Retinal pigment epithelial cell (primary cell): ENCODE measurements around the gene HIP1.
"Not testable (repeated sequence)": the region's sequence is repeated elsewhere in the genome, so short reads cannot be mapped to it uniquely, and the experiment has no call there.

Experiments
- DNase-seq: peaks from one replicate; pipeline ENCODE4 v3.0.0-alpha.2; 2010; ENCODE audit warnings: low read depth
- H3K4me3 ChIP-seq: 2 replicates; pipeline ENCODE4 v1.5.1; 2011; ENCODE audit warnings: mild to moderate bottlenecking, low read length, control low read depth, moderate library complexity
- TF ChIP-seq, protein P1 (sequence below): conservative IDR thresholded peaks from 2 replicates; pipeline ENCODE4 v1.5.1; 2011; ENCODE audit warnings: low read depth, low read length, control low read depth, inconsistent platforms

Gene HIP1

DNA sequence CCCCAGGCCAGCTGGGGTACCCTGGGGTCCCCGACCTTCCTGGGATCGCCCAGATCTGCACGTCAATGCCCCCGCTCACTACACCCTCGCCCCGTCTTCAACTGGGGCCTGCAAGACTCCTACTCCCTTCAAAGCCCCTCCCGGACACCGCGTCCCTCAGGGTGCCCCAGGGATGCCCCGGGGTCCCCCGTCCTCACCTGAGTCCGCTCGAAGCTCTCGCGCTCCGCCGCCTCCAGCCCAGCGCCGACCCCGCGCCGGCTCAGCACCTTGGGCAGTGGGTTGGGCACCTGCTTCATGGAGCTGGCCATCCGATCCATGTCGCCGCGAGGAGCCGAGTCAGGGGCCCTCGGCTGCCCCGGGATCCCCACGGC lies at the start of gene HIP1:
TSS of gene HIP1 (minus strand) at position 338 of the 371 bp plus-strand sequence. CDS start at position 317, 21 bp downstream.
- TF ChIP-seq, protein P1, sequence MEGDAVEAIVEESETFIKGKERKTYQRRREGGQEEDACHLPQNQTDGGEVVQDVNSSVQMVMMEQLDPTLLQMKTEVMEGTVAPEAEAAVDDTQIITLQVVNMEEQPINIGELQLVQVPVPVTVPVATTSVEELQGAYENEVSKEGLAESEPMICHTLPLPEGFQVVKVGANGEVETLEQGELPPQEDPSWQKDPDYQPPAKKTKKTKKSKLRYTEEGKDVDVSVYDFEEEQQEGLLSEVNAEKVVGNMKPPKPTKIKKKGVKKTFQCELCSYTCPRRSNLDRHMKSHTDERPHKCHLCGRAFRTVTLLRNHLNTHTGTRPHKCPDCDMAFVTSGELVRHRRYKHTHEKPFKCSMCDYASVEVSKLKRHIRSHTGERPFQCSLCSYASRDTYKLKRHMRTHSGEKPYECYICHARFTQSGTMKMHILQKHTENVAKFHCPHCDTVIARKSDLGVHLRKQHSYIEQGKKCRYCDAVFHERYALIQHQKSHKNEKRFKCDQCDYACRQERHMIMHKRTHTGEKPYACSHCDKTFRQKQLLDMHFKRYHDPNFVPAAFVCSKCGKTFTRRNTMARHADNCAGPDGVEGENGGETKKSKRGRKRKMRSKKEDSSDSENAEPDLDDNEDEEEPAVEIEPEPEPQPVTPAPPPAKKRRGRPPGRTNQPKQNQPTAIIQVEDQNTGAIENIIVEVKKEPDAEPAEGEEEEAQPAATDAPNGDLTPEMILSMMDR: no peak
- DNase-seq: no peak
- H3K4me3 ChIP-seq: peak within 1 kb of the TSS; percentile 76

DNA sequence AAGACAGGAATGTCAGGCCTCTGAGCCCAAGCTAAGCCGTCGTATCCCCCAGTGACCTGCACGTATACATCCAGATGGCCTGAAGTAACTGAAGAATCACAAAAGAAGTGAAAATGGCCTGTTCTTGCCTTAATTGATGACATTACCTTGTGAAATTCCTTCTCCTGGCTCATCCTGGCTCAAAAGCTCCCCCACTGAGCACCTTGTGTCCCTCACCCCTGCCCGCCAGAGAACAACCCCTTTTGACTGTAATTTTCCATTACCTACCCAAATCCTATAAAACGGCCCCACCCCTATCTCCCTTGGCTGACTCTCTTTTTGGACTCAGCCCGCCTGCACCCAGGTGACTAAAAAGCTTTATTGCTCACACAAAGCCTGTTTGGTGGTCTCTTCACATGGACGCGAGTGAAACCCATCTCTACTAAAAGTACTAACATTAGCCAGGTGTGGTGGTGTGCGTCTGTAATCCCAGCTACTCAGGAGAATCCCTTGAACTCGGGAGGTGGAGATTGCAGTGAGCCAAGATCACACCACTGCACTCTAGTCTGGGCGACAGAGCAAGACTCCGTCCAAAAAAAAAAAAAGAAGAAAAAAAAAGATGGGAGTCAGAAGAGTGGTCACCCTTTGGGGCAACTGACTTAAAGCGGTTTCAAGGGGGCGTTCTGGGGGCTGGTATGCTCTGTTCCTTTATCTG lies 49.6 kb upstream of the HIP1 start:
- H3K4me3 ChIP-seq, DNase-seq: not testable (repeated sequence)

DNA sequence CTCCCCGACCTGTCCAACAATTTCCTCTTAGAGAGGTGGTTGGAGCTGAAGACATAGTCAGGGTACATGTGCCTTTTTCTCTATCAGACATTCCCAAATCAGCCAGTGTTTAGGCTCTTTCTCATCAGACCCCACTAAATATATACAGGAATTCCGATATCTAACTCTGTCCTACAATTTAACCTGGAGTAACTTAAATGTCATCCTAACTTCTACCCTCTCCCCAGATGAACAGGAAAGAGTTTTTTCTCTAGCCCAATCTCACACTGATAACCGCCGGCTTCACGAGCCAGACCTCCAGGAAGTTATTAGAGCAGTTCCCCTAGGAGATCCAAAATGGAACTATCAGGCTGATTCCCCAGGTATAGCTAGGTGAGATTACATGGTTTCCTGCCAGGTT lies 44.3 kb upstream of the HIP1 start:
- not testable (repeated sequence) for H3K4me3 ChIP-seq, DNase-seq

DNA sequence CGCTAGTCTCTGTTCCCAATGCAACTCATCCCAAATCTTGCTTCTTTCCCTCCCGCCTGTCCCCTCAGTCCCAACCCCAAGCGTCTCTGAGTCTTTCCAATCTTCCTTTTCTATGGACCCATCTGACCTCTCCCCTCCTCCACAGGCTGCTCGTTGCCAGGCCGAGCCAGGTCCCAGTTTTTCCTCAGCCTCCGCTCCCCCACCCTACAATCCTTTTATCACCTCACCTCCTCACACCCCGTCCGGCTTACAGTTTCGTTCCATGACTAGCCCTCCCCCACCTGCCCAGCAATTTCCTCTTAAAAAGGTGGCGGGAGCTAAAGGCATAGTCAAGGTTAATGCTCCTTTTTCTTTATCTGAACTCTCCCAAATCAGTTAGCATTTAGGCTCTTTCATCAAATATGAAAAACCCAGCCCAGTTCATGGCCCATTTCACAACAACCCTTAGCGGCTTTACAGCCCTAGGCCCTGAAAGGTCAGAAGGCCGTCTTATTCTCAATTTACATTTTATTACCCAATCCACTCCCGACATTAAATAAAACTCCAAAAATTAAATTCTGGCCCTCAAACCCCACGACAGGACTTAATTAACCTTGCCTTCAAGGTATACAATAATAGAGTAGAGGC lies 42.0 kb upstream of the HIP1 start:
- DNase-seq, H3K4me3 ChIP-seq: not testable (repeated sequence)

DNA sequence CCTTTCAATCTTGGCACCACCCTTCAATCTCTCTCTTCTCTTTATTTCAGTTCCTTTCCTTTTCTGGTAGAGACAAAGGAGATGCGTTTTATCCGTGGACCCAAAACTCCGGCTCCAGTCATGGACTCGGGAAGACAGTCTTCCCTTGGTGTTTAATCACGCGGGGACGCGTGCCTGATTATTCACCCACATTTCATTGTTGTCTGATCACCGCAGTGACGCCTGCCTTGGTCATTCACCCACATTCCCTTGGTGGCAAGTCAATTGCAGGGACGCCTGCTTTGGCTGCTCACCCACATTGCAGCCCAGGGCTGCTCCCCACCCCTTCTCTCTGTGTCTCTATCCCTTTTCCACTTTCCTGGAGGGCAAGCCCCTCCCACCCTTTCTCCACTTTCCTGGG lies 40.8 kb upstream of the HIP1 start:
- DNase-seq, H3K4me3 ChIP-seq: not testable (repeated sequence)

DNA sequence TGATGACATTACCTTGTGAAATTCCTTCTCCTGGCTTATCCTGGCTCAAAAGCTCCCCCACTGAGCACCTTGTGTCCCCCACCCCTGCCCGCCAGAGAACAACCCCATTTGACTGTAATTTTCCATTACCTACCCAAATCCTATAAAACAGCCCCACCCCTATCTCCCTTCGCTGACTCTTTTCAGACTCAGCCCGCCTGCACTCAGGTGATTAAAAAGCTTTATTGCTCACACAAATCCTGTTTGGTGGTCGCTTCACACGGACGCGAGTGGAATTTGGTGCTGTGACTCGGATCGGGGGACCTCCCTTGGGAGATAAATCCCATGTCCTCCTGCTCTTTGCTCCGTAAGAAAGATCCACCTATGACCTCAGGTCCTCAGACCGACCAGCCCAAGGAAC lies 40.3 kb upstream of the HIP1 start:
- DNase-seq, H3K4me3 ChIP-seq: not testable (repeated sequence)

DNA sequence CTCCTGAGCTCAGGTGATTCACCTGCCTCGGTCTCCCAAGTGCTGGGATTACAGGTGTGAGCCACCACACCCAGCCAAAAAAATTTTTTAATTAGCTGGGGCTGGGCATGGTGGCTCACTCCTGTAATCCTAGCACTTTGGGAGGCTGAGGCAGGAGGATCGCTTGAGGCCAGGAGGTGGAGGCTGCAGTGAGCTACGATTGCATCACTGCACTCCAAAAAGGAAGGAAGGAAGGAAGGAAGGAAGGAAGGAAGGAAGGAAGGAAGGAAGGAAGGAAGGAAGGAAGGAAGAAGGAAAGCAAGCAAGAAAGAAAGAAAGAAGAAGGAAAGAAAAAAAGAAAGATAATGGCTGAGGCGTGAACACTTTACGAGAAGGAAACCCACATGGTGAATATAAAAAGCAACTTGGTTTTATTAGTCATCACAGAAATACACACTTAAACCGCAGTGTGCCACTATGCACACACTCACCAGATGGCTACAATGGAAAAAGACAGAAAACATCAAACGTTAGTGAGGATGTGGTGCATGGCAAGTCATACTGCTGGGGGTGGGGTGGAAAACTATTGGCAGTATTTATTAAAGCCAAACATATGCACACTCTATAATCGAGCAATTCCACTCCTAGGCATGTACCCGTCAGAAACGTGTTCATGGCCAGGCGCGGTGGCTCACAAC lies 37.7 kb upstream of the HIP1 start:
- no peak for DNase-seq
- TF ChIP-seq, protein P1: no peak
- H3K4me3 ChIP-seq: no peak overlapping the region

DNA sequence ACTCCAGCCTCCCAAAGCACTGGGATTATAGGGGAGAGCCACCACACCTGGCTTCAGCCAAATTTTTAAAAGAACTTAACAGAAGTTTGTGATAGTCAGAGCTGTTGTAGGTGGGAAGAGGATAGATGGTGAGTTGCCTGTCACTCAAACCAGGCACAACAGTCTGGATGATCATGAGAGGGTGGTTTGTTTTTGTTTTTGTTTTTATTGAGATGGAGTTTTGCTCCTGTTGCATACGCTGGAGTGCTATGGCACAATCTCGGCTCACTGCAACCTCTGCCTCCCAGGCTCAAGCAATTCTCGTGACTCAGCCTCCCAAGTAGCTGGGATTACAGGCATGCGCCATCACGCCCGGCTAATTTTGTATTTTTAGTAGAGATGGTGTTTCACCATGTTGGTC lies 35.2 kb upstream of the HIP1 start:
- DNase-seq, H3K4me3 ChIP-seq: not testable (repeated sequence)

DNA sequence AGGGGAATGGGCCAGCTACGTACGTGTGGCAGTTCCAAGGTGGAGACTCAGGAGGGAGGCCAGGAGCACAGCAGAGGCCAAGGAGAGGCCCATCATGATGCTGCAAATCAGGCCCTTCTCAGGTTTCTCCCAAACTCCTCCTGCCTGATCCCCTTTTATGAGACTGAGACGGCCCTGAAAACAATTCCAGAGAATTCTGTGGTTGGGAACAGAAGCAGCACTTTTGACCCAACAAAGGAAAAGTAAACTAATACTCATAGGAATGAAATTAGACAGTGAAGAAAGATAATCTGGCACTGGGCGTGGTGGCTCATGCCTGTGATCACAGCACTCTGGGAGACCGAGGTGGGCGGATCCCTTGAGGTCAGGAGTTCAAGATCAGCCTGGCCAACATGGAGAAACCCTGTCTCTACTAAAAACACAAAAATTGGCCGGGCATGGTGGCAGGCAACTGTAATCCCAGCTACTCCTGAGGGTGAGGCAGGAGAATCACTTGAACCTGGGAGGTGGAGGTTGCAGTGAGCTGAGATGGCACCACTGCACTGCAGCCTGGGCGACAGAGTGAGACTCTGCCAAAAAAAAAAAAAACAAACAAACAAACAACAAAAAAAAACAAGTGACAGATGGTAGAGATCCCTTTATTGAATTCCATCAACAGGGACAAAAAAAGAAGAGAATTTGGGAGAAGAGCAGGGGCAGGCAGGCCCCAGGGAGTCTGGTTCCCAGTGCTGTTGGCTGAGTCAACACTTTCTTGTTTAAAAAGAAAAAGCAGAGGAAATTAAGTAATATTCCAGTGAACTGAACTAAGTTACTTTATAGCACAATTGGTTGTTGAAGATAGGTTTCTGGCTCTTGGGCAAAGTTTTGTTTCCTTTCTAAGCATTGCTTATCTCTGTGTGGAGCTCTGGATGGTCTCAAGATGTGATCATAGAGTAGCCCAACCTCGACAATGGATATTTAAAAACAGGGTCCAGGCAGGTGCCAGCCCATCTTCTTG lies 33.6 kb upstream of the HIP1 start, which contains the start of gene CCL26:
TSS of gene CCL26 (minus strand) at position 131 of the 997 bp plus-strand sequence. CDS start at position 96, 35 bp downstream.
- DNase-seq: no peak
- H3K4me3 ChIP-seq: no peak within 1 kb of the TSS
- TF ChIP-seq, protein P1: no peak

DNA sequence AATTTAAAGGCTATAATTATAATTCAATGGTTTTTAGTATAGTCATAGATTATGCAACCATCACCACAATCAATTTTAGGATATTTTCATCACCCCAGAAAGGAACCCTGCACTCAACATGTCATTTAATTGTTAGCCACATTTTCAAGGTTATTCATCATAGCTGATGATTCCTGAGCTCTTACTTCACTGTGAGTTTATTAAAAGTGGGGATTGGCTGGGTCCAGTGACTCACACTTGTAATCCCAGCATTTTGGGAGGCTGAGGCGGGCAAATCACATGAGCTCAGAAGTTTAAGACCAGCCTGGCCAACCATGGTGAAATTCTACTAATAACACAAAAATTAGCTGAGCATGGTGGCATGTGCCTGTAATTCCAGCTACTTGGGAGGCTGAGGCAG lies 32.5 kb upstream of the HIP1 start:
- no peak overlapping the region for H3K4me3 ChIP-seq
- TF ChIP-seq, protein P1: no peak
- no peak for DNase-seq
